A673 (cell line): ENCODE measurements around the gene C6orf62.
"Not testable (repeated sequence)": the region's sequence is repeated elsewhere in the genome, so short reads cannot be mapped to it uniquely, and the experiment has no call there.

Experiments
- CTCF ChIP-seq: fragments of 300-800, 200-600 bp; sonication (generic); conservative IDR thresholded peaks from 2 replicates; pipeline ENCODE4 v1.5.1; 2017; ENCODE audit warnings: low read depth, mild to moderate bottlenecking, antibody characterized with exemption, low read length, moderate library complexity, mixed read lengths
- EZH2 ChIP-seq: fragments of 200-600 bp; sonication (generic); IDR thresholded peaks from 2 replicates; pipeline ENCODE4 v1.6.1; 2017; ENCODE audit warnings: borderline replicate concordance, low read depth, mild to moderate bottlenecking, mixed read lengths, antibody characterized with exemption, low read length; ENCODE audit not compliant: poor library complexity, severe bottlenecking

GRCh38 chr6:24668066-24668996 lies 50.6 kb downstream of the C6orf62 start:
- not testable (repeated sequence) for TF ChIP-seq CTCF, EZH2
